Vagina (tissue), 2 donors: ENCODE results near the gene BCDIN3D. TPM values are rescaled to one million over a fixed set of nuclear protein-coding genes. Genes with fewer than 3 reads are reported as not detected.

Source experiments
- DNase-seq, 2 donors: peaks; one replicate each; pipeline ENCODE4 v3.0.0-alpha.2; 2017; ENCODE audit errors: extremely low spot score in 2 of 2
- H3K27ac ChIP-seq: fragments of 200-600 bp; sonication (generic); one replicate; pipeline ENCODE4 v1.5.1; 2019
- H3K27me3 ChIP-seq: fragments of 200-600 bp; sonication (generic); one replicate; pipeline ENCODE4 v1.5.1; 2019
- H3K36me3 ChIP-seq, 2 donors: fragments of 200-600 bp; sonication (generic); one replicate each; pipeline ENCODE4 v1.5.1; 2017 to 2019
- H3K4me1 ChIP-seq: fragments of 200-600 bp; sonication (generic); one replicate; pipeline ENCODE4 v1.5.1; 2019
- H3K4me3 ChIP-seq, 2 donors: fragments of 200-600 bp; sonication (generic); 1 replicate in 1 of 2; 2 replicates in 1 of 2; pipeline ENCODE4 v1.5.1; 2016 to 2019
- H3K9me3 ChIP-seq: fragments of 200-600 bp; sonication (generic); one replicate; pipeline ENCODE4 v1.5.1; 2019
- POLR2A ChIP-seq, 2 donors: fragments of 450-650 bp; IDR thresholded peaks; one replicate each; pipeline ENCODE4 v1.6.1; 2017; ENCODE audit warnings: antibody characterized with exemption in 2 of 2, mild to moderate bottlenecking in 2 of 2, moderate library complexity in 2 of 2
- POLR2AphosphoS5 ChIP-seq, 2 donors: sonication (generic); formaldehyde crosslinking; IDR thresholded peaks; one replicate each; pipeline ENCODE4 v1.9.0; 2017; ENCODE audit warnings: antibody characterized with exemption in 2 of 2, mild to moderate bottlenecking in 2 of 2, low read depth in 1 of 2; ENCODE audit not compliant: insufficient read depth in 1 of 2
- intact Hi-C: fragments of 100-400 bp; cut with DNase I; formaldehyde crosslinking; loops from one replicate; pipeline ENCODE4 v1.15.1; 2023
- total RNA-seq: library from RNA; depleted of rRNA; stranded (reverse); fragments of >200 nt; gene quantifications from one replicate; pipeline ENCODE4 v1.2.3, GENCODE V29; 2016
- TF ChIP-seq, protein P1 (sequence below), 3 experiments: fragments of 450-650 bp in 2 of 3; fragments of 200-600 bp in 1 of 3; sonication (generic) in 1 of 3; IDR thresholded peaks; one replicate each; pipeline ENCODE4 v1.5.1; 2017 to 2019; ENCODE audit warnings: antibody characterized with exemption in 3 of 3, mild to moderate bottlenecking in 2 of 3, moderate library complexity in 2 of 3

The BCDIN3D gene
- total RNA-seq, 1 donor from 2014 or later, result 2.7 TPM

DNA sequence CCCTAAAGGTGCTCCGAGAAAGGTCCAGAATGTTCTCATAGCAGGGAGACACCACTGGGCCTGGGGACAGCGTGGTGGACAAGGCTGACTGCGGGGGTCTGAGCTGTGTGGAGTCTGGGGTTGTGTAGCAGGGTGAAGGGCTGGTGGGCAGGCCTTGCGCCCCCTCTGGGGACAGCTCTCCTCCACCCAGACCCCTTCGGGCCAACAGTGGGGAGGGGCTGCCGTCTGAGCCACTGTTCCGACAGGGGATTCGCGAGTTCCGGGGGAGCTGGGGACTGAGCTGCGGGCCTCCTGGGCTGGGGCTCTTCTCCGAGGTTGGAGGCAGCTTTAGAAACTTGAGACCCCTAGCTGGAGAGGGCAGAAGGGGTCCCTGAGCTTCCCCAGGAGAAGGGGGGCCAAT, 46.8 kb downstream of the BCDIN3D start:
- Histone ChIP-seq H3K4me1 (no peaks in the 10 kb centered on the region), H3K9me3 (no peaks in the 10 kb centered on the region), H3K27me3 (no peaks in the 10 kb centered on the region), H3K36me3 (peaks cover 4 to 31% of the 10 kb centered on the region in 2 donors), H3K27ac (no peak overlapping the region), H3K4me3 (no peak overlapping the region)
- no peak for TF ChIP-seq POLR2A (IDR thresholded peaks at IDR 0.05)
- TF ChIP-seq, protein P1, sequence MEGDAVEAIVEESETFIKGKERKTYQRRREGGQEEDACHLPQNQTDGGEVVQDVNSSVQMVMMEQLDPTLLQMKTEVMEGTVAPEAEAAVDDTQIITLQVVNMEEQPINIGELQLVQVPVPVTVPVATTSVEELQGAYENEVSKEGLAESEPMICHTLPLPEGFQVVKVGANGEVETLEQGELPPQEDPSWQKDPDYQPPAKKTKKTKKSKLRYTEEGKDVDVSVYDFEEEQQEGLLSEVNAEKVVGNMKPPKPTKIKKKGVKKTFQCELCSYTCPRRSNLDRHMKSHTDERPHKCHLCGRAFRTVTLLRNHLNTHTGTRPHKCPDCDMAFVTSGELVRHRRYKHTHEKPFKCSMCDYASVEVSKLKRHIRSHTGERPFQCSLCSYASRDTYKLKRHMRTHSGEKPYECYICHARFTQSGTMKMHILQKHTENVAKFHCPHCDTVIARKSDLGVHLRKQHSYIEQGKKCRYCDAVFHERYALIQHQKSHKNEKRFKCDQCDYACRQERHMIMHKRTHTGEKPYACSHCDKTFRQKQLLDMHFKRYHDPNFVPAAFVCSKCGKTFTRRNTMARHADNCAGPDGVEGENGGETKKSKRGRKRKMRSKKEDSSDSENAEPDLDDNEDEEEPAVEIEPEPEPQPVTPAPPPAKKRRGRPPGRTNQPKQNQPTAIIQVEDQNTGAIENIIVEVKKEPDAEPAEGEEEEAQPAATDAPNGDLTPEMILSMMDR (IDR thresholded peaks at IDR 0.05), result no peak
- intact Hi-C loops, result no loop called here
- no peak for DNase-seq

DNA sequence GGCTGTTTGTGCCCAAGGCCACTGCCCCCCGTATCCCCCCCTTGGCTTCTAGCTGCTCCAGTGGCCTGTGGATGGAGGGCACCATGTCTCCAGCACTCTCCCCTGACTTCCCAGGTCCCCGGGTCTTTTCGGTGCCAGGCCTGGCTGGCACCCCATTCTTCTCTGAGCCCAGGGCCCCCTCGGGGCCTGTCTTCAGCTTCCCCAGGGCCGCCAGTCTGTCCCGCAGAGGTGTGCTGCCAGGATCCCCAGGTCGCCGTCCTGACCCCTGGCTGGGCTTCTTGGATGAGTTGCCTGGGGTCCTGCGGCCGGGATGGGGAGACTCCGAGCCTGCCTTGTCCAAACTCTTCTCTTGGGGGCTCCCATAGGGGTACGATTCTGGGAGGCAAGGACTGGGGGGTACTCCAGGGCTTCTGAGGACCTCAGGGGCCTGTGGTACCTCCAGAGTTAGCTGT, 47.2 kb downstream of the BCDIN3D start:
- Histone ChIP-seq H3K27ac (no peak overlapping the region), H3K27me3 (no peaks in the 10 kb centered on the region), H3K4me3 (no peak overlapping the region), H3K9me3 (no peaks in the 10 kb centered on the region), H3K36me3 (peaks cover 4 to 26% of the 10 kb centered on the region in 2 donors), H3K4me1 (no peaks in the 10 kb centered on the region)
- DNase-seq, result no peak
- TF ChIP-seq POLR2A (IDR thresholded peaks at IDR 0.05) (no peak), POLR2AphosphoS5 (IDR thresholded peaks at IDR 0.05; ENCODE audit: insufficient read depth in 1 of 2, low read depth in 1 of 2) (no peak)
- TF ChIP-seq, protein P1 (IDR thresholded peaks at IDR 0.05), result no peak
- intact Hi-C loops, result no loop called here

DNA sequence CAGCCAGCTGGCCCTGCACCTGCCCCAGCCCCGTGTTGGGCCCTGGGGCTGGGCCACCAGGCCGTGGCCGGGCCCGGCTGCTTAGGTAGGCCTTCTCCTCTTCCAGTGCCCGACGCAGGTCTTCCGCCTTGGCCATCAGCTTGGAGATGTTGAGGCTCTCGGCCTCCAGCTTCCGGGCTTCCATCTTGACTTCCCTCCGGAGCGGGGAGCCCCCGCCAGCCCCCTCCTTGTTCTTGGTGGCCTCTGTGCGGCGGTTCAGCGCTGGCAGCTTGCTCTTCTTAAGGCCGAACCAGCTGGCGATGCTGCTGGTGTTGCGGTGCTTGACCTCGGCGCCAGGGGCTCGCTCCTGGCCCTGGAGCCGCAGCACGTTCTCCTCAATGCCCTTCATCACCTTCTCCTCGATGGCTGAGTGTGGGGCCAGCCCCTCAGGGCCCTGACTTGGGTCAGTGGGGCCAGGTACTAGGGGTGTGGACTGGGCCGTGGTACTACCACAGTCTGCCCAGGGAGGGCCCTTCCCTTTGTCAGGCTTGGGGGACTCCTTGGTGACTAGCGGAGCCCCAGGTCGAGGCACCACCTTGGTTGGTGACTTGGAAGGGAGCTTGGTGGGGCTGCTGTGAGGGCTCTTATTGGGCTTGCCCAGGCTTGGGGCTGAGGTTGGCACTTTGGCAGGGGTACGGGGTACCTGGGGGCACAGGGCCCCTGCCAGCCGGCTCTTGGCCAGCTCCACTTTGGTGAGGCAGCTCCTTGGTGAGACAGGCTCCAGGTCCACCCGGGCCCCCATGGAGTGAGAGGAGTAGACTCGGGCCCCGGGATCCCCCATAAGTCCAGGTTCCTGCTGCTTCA, 47.9 kb downstream of the BCDIN3D start:
- Histone ChIP-seq H3K27me3 (no peaks in the 10 kb centered on the region), H3K4me3 (no peak overlapping the region), H3K27ac (no peak overlapping the region), H3K36me3 (peaks cover 4 to 24% of the 10 kb centered on the region in 2 donors), H3K4me1 (no peaks in the 10 kb centered on the region), H3K9me3 (no peaks in the 10 kb centered on the region)
- intact Hi-C loops, result no loop called here
- TF ChIP-seq POLR2AphosphoS5 (IDR thresholded peaks at IDR 0.05; ENCODE audit: insufficient read depth in 1 of 2, low read depth in 1 of 2) (peak in 1 of 2 donors; percentile 33), POLR2A (IDR thresholded peaks at IDR 0.05) (no peak)
- no peak for DNase-seq

DNA sequence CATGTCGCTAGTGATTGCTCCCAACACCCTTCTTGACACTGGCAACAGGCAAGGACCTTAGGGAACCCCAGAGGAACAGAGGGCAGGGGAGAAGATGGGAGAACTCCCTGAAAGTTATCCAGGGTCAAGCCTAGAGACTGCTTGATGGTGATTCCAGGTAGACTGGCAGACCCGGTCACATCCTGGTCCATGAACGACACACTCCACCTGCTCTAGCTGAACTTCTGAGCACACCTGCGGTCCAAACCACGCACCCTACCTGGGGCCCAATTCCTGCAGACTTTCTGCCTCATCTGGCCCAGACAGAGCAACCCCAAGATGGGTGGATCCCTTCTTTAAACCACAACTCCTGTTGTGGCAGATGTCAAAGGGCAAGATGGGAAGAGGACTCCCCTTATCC, 48.9 kb downstream of the BCDIN3D start:
- TF ChIP-seq, protein P1 (IDR thresholded peaks at IDR 0.05), result no peak
- no peak for TF ChIP-seq POLR2AphosphoS5 (IDR thresholded peaks at IDR 0.05; ENCODE audit: insufficient read depth in 1 of 2, low read depth in 1 of 2)
- no peak for TF ChIP-seq POLR2A (IDR thresholded peaks at IDR 0.05)
- H3K27ac ChIP-seq, result no peak overlapping the region
- no peaks in the 10 kb centered on the region for H3K9me3 ChIP-seq
- intact Hi-C loops, result no loop called here
- no peak overlapping the region for H3K4me3 ChIP-seq
- no peak for DNase-seq
- no peaks in the 10 kb centered on the region for H3K4me1 ChIP-seq
- H3K36me3 ChIP-seq, result peaks cover 4 to 24% of the 10 kb centered on the region in 2 donors
- no peaks in the 10 kb centered on the region for H3K27me3 ChIP-seq

DNA sequence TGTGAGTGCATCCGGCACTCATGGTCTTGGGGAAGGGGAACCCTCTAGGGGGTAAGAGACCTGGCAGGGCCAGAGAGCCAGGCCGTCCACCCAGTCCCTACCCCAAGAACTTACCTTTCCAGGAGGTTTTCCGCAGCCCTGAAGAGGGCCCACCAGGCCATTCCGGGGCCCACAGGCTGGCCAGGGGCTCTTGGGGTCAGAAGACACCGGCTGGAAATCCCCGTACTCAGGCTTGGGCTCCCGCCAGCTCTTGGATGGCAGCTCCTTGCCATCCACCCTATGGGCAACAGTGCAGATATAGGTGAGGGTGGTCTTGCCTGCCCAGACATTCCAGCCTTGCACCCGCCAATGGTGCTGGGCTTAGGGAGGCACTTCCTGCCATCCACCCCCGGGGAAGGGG, 49.3 kb downstream of the BCDIN3D start:
- intact Hi-C loops, result no loop called here
- Histone ChIP-seq H3K4me1 (no peaks in the 10 kb centered on the region), H3K9me3 (no peaks in the 10 kb centered on the region), H3K36me3 (peaks cover 4 to 24% of the 10 kb centered on the region in 2 donors), H3K4me3 (no peak overlapping the region), H3K27ac (no peak overlapping the region), H3K27me3 (no peaks in the 10 kb centered on the region)
- TF ChIP-seq POLR2AphosphoS5 (IDR thresholded peaks at IDR 0.05; ENCODE audit: insufficient read depth in 1 of 2, low read depth in 1 of 2), result no peak
- TF ChIP-seq, protein P1 (IDR thresholded peaks at IDR 0.05), result no peak
- TF ChIP-seq POLR2A (IDR thresholded peaks at IDR 0.05), result no peak
- no peak for DNase-seq
